PFSK-1 (cell line): ENCODE data around the gene KIAA0825.

Experiments
- FOXP2 ChIP-seq: optimal IDR thresholded peaks from 2 replicates; pipeline ENCODE3; 2011; ENCODE audit warnings: borderline replicate concordance, control low read depth, inconsistent platforms; ENCODE audit not compliant: insufficient read depth; ENCODE audit errors: extremely low read length, extremely low read depth
- POLR2AphosphoS5 ChIP-seq: IDR thresholded peaks from 2 replicates; pipeline ENCODE4 v1.6.1; 2012; ENCODE audit warnings: low read depth, mild to moderate bottlenecking, control low read depth, low read length, moderate library complexity
- TF ChIP-seq, protein P1 (sequence below), 2 experiments: IDR thresholded peaks; 2 replicates each; pipeline versions ENCODE4 v1.6.1 to v1.8.0; 2011 to 2012; ENCODE audit warnings: low read depth in 2 of 2, low read length in 2 of 2, control low read depth in 1 of 2, inconsistent platforms in 1 of 2, mild to moderate bottlenecking in 1 of 2, moderate library complexity in 1 of 2; ENCODE audit not compliant: insufficient read depth in 1 of 2

DNA sequence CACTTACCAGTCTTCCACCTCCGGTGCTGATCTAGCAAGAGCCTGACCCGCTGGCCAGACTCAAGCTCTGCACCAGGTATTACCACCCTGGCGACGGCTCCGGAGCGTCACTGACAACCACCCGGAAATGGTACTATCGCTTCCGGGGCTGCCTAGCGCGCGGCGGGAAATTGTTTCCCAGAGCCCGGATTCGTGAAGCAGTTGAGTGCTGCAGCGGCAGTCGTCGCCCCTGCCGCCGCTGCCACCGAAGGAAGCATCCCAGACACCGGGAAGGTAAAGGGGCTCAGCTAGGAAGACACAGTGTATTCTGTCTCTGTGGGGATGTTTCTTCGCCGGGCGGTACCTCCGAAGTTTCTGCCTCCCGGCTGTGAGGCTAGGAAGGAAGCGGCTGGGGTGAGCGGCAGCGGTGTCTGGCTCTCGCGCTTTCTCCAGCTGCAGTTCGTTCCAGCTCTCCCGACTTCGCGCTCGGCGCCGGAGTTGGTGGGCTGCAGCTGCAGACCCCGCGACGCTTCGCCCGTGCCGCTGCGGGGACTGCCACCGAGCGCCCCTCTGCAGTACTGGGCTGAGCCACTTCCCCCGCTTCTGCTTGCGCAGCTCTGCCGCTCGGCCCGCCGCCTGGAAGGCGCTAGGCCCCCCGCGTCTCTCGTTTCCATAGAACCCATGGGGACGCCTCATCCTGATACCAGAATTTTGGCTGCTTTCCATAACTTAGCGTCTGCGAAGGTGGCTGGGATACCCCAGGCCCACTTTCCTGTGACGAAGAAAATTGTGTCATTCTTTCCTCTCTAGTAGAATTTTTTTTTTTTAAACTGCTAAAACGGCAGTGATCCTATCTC is at the start of gene KIAA0825, which contains the start of gene SLF1:
- TF ChIP-seq POLR2AphosphoS5 (peak; percentile 78), FOXP2 (peak; percentile 26)
- TF ChIP-seq, protein P1, sequence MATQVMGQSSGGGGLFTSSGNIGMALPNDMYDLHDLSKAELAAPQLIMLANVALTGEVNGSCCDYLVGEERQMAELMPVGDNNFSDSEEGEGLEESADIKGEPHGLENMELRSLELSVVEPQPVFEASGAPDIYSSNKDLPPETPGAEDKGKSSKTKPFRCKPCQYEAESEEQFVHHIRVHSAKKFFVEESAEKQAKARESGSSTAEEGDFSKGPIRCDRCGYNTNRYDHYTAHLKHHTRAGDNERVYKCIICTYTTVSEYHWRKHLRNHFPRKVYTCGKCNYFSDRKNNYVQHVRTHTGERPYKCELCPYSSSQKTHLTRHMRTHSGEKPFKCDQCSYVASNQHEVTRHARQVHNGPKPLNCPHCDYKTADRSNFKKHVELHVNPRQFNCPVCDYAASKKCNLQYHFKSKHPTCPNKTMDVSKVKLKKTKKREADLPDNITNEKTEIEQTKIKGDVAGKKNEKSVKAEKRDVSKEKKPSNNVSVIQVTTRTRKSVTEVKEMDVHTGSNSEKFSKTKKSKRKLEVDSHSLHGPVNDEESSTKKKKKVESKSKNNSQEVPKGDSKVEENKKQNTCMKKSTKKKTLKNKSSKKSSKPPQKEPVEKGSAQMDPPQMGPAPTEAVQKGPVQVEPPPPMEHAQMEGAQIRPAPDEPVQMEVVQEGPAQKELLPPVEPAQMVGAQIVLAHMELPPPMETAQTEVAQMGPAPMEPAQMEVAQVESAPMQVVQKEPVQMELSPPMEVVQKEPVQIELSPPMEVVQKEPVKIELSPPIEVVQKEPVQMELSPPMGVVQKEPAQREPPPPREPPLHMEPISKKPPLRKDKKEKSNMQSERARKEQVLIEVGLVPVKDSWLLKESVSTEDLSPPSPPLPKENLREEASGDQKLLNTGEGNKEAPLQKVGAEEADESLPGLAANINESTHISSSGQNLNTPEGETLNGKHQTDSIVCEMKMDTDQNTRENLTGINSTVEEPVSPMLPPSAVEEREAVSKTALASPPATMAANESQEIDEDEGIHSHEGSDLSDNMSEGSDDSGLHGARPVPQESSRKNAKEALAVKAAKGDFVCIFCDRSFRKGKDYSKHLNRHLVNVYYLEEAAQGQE (IDR thresholded peaks at IDR 0.05; ENCODE audit: insufficient read depth in 1 of 2, low read depth in 2 of 2, low read length in 2 of 2), result 0 out of 4 replicates have a peak, but pooled peaks of 1 of the 2 experiments have one; percentile 16
